Pons (tissue), 1 donor: ENCODE measurements around the gene ADNP2.

Experiments
- DNase-seq: peaks from one replicate; pipeline ENCODE4 v3.0.0-alpha.2; 2016; ENCODE audit warnings: low spot score

Gene ADNP2

DNA sequence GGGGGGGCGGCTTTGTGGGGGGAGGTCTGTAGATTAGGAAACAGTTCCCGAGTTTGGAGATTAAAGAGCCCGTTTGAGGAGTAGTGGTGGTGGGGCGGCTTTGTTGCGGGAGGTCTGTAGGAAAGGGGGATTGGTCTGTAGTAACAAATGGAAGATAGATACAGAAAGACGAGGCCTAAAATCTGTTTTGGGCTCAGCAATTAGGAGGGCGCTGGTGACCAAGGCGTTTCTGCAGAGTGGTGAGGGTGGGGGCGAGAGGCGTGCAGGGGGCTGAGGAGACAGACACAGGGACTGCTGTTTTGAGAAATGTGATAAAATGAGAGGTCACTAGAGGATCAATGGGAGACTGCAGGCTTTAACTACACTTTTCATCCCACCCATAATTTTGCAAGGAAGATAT, 1.6 kb upstream of the ADNP2 start:
- DNase-seq = no peak

DNA sequence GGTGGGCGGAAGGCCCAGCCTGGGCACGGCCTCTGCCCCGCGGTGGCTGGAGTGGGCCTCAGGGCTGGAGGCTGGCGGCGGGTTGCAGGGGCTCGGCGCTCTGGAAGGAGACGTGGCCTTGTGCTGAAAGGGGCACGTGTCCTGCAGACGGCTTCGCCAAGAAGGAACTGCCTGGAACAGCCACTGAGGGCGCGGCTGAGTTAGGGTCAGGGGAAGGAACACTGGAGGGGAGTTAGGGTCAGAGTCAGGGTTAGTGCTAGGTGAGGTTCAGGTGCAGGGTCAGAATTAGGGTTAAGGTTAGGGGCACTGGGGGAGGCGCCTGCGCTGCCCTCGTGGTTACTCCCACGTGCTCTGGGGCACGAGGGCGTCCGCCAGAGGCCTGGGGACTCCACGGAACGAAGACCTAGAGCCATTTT, 933 bp upstream of the ADNP2 start:
- no peak for DNase-seq

DNA sequence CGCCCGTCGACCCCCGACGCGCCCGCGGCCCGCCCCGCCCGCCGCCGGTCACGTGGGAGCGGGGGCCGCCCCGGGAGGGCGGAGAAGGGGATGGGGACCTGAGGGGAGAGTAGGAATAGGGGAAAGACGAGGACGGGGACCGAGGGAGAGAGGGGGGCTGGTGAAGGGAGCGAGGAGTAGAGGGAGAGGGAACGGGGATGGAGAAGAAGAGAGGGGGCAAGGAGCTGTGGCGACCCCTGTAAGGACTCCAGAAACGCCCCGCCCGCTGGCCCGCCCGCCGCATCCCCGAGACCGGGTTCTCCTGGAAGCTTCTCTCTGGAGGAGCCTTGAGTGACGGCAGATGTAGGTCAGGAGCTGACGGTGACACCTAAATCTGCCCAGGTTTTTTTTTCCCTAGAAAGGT, 615 bp downstream of the ADNP2 start:
- DNase-seq = peak; percentile 31

DNA sequence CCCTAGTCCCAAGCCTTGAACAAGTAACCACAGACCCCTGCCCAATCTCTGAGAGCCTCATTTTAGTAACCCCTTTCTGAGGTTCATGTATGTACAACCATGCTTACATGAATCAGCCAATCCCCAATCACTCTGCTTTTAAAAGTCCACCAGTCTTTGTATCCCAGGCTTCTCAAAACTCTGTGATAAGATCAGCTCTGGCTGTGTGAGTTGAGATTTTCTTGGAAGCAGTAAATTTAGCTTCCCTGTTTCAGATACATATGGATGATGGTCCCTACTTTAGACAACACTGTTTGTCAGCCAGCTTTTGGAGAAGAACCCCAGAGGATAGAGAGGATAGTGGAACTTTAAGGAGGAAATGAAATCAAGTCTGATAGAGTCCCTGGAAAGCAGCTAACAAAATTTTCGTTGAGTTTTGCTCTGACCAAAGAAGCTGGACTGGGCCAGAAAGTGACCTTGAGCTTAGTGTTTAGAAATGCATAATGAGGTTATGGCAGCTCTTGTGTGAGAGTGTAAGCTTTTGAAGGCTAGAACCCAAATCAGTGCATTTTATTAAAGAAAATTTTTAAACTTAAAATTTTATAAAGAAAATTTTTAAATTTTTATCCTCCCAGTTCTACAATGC, 3.7 kb downstream of the ADNP2 start:
- DNase-seq = no peak

DNA sequence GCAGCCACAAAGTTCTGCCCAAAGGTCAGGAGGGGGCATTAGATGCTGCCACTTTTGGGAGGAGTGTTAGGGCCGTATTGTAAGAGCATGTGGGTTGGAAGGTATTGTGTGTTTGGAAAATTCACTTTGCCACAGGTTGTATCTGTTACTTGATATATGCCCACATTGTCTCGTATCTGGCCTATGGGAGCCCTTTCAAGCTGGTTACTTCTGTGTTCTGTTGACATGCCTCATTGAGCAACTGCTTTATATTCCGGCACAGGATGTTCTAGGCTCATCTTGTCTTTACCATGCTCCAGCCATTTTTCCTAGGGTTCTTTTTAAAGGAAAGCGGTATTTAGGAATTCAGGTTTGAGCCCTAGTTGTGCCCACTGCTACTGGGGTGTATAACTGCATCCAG, 6.0 kb downstream of the ADNP2 start:
- no peak for DNase-seq

DNA sequence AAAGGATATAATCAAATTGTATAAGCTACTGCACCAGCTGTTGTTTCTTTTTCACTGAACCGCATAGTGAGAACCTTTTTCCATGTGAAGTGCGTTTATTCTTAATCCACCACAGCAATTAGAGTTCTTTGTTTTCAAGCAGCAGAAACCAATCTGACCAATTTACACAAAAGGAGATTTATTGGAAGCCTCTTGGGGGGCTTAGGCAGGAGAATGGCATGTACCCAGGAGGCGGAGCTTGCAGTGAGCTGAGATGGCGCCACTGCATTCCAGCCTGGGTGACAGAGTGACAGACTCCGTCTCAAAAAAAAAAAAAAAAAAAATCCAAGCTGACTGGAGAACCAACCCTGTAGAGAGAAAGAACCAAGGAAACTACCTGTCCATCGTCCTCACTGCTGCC, 10.0 kb downstream of the ADNP2 start:
- DNase-seq = no peak

DNA sequence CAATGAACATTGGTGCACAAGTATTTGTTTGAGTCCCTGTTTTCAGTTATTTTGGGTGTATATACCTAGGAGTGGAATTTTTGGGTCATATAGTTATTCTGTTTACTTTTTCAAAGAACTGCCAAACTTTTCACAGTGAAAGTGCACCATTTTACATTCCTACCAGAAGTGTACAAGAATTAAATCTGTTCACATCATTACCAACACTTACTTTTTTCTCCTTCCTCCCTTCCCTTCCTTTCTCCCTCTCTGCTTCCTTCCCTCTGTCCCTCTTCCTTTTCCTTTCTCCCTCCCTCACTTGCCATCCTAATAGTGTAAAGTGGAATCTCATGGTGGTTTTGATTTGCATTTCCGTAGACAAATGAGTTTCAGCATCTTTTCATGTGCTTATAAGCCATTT, 11.9 kb downstream of the ADNP2 start:
- no peak for DNase-seq

DNA sequence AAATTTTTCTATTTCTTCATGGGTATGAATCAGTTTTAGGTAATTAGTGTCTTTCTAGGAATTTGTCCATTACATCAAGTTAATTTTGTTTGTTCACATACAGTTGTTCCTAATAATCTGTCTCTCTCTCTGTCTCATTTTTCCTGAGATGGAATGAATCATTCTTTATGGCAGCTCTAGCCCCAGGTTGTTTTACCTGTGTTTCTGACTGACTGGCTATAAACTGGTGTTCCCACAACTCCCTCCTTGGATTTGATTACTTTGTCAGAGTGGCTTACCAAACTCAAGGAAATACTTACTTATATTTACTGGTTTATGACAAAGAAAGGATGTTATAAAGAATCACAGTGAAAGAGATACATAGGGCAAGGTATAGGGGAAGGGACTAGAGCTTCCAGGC, 15.1 kb downstream of the ADNP2 start:
- DNase-seq = no peak

DNA sequence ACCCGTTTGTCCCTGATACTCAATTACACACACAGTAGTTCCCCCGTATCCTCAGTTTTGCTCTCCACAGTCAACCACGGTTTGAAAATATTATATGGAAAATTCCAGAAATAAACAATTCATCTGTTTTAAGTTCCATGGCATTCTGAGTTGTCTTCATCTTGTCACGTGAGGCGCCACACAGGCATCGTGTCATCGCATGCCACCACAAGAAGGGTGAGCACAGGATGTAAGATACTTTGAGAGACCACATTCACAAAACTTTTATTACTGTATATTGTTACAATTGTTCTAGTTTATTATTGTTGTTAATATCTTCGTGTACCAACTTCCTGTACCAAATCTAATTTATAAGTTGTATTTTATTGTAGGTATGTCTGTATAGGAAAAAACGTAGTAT, 17.7 kb downstream of the ADNP2 start:
- DNase-seq = no peak

DNA sequence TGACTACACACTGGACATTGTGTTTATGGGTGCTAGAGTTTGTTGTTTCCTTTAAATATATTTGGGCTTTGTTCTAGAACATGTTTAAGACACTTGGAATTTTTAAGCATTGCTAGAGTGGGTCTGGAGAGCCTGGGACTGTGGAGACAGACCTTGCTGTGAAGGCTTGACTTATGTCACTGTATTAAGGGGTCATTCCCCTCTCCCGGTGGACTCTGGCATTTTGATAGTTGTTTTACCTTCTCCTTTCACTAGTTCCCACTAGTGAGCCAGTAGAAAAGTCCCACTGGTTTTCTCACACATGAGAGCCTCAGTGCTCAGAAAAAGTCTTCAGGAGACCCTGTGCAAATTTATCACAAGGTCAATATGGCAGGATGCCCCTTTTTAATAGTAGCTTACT, 18.6 kb downstream of the ADNP2 start:
- DNase-seq = no peak

DNA sequence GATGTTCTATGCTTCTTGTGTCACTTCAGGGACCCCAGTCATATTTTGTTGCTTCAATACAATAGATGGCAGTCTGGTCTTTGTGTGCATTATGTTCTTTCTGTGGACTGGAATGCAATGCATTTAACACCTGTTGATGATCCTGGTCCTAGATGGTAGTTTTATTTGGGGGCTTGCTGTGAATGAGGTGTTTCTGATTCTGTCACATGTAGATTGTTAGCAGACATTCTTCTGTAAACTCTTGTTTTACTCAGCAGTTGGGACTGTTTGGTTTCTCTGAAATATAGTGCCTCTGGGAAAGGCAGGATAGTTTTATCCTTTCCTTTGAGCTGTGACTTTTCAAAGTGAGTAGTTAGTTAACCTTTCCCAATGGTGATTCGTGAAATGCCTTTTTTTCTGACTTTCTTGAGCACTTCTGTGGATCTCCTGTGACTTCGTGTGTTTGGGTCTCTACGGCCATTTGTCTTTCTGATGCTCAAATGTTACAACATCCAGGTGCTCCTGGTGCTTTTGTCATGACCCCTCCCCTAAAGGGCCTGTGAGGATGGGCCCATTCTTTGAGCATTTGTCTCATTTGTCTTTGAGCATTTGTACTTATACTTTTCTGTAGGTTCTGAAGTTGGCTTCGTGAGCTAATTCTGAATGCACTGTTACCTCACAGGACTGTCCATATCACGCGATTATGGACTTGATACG, 20.8 kb downstream of the ADNP2 start:
- no peak for DNase-seq

DNA sequence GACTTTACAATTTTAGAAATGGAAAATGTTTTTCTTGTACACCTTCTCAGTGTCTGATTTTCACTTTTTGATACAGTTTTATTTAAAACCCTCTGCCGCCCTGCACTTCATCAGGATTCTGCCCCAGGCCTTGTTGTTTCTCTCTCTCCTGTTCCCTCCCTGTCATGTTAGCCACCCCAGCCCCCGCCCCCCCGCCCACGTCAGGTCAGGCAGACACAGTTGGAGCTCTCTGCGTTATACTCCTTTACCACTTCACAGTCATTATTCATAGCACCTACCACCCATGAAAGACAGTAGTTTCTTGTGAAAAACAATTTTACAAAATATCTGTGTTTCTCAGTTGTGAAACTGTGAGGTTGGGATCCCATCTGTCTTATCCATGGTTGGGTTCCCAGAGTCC, 21.5 kb downstream of the ADNP2 start:
- DNase-seq = no peak

DNA sequence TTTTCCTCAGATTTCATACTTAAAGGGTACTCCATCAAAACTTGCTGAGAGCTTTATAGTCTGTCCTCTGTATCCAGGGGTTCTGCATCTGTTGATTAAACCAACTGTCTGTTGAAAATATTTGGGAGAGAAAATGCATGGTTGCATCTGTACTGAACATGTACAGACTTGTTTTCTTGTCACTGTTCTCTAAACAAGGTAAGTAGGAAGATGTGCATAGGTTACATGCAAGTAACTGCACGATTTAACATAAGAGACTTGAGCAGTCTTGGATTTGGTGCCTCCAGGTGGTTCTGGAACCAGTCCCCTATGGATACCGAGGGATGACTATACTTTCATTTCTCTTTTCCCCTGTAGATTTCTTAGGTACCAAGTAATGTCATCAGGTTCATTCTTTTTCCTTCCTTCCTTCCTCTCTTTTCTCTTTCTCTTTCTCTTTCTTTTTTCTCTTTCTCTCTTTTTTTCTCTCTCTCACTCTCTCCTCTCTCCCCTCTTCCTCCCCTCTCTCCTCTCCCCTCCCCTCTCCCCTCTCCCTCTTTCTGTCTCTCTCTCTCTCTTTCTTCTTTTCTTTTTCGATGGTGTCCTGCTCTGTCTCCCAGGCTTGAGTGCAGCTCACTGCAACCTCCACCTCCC, 23.2 kb downstream of the ADNP2 start:
- no peak for DNase-seq

DNA sequence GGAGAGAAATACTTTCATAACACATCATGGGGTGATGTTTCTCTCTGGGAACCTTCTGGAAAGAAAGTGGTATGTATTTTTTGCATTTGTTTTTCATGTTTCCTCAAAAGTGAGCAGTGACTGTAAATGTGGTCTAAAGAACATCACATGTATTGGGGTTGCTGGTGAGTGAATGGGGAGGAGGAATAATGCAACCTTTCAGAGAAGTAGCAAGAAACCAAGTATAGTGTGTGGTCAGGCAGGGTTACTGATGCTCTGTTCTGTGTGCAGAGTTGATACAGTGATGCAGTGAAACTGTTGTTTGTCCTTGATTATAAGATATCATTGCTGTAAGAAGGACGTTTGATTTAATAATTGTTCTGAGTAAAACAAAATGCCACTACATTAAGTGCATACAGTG, 24.1 kb downstream of the ADNP2 start:
- no peak for DNase-seq

DNA sequence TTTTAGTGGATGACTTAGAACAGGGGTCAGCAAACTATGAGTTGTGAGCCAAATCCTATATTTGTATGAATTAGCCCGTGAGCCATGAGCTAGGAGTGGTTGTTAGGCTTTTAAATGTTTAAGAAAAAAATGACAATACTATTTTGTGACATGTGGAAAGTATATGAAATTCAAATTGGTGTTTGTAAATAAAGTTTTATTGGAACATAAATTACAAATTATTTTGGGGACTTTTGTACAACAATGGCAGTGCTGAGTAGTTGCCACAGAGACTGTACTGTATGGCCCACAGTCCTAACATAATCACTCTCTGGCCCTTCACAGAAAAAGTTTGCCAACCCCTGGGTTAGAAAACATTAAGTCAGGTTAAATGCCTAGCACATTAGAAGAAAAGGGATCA, 26.1 kb downstream of the ADNP2 start:
- DNase-seq = no peak

DNA sequence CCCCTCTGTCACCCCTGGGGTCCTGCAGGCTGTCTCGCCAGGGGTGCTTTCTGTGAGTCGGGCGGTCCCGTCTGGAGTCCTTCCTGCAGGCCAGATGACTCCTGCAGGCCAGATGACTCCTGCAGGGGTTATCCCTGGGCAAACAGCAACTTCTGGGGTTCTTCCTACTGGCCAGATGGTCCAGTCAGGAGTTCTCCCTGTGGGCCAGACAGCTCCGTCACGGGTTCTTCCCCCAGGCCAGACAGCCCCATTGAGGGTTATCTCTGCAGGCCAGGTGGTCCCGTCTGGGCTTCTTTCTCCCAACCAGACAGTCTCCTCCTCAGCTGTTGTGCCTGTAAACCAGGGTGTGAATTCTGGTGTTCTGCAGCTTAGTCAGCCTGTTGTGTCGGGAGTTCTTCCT, 27.6 kb downstream of the ADNP2 start:
- DNase-seq = no peak

DNA sequence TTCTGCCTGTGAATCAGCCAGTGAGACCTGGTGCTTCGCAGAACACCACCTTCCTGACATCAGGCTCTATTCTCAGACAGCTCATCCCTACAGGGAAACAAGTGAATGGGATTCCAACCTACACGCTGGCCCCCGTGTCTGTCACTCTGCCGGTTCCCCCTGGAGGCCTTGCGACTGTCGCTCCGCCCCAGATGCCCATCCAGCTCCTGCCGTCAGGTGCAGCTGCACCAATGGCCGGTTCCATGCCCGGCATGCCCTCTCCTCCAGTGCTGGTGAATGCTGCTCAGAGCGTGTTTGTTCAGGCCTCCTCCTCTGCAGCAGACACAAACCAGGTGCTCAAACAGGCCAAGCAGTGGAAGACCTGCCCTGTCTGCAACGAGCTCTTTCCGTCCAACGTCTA, 28.1 kb downstream of the ADNP2 start:
- DNase-seq = no peak

DNA sequence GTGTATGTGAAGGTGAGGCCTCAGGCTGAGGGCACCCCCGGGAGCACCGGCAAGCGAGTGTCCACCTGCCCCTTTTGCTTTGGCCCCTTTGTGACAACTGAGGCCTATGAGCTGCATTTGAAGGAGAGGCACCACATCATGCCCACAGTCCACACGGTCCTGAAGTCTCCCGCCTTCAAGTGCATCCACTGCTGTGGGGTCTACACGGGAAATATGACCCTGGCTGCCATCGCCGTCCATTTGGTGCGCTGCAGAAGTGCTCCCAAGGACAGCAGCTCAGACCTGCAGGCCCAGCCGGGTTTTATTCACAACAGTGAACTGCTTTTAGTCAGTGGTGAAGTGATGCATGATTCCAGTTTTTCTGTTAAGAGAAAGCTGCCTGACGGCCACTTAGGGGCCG, 28.9 kb downstream of the ADNP2 start:
- no peak for DNase-seq

DNA sequence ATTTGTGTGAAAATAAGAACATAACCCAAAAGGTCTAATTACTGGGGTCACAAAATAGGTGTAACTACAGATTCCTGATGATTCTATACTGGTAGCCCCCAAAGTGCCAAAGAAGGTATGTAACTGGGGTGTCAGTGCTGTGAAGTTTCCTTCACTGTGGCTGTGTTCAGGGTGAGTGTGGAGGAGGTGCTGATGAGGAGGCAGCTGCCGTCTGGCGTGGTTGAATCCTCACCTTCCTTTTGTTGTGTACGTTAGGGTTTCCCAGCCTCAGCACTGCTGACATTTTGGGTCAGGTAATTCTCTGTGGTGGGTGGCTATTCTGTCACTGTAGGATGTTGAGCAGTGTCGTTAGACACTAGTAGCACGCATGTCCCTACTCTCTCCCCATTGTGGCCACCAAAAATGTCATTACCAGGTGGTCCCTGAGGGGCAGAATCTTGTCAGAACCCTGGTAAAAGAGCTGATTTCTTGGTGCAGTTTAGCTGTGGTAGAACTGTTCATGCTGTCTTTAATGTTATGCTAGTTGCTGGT, 31.5 kb downstream of the ADNP2 start:
- no peak for DNase-seq

DNA sequence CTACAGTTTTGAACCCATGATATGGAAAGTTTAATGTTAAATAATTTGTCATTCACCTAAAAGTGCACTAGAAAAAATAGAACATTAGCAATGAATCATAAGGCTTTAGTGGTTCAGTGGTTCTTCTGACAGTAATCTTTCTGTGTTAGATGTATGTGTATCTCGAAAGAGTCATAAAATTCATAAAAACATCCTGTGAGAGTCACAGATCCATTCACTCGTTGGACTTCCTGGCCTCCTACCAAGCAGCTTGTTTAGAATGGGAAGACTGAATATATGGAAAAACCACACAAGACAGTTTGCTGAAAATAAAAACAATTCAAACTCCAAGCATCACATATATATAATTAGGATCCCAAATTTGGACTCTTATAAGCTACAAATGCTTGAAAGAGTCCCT, 34.8 kb downstream of the ADNP2 start:
- no peak for DNase-seq

DNA sequence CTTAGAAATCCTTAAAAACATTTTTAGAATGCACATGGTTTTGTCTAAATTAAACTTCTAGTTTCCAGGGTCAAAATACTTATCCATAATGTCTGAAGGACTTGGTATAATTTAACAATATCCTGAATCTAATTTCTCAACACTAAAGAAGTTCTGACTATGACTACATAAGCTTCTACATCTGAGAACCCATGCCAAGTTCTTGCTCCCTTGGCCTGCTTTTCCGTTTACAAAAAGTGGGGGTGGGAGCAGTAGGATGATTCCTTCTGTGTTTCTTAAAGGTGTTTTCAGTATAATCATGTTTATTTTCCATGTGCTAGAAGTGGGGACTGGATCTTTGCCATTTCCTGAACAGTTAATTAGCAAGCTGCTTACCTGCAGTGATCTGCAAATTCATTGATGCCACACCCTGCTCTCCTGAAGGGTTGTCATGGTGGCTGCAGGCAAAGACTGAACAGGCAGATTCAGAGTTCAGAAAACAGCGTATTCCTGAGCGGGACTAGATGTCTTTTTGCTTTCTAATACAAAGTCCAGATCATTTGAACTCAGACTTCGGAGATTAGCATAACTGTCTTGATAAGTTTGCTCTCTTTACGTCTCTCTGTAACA, 36.2 kb downstream of the ADNP2 start:
- DNase-seq = no peak

DNA sequence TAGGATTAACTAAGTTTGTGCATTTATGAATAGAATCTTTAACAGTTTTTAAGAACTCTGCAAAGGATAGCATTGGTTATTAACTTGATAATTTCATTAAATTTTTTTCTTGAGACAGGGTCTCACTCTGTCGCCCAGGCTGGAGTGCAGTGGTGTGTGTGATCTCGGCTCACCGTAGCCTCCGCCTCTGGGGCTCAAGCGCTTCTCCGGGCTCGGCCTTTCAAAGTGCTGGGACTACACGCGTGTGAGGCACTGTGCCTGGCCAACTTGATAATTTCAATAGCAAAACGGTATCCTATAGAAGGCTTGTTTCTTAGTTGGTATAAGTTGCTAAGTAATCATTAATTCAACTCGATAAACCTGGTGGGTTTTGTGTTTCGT, 38.0 kb downstream of the ADNP2 start:
- DNase-seq = no peak
